K562 (cell line): ENCODE data around the gene NTRK1. TPM values are rescaled to one million over a fixed set of nuclear protein-coding genes. Genes with fewer than 3 reads are reported as not detected.

Source experiments
- BHLHE40 ChIP-seq: IDR thresholded peaks from 2 replicates; pipeline ENCODE4 v1.6.1; 2011; ENCODE audit warnings: low read length, improper control_type of control experiment
- CREBBP ChIP-seq: IDR thresholded peaks from one replicate; pipeline ENCODE4 v1.6.1; 2012; ENCODE audit warnings: low read depth, mild to moderate bottlenecking, control low read depth, inconsistent platforms, low read length
- DMBX1 ChIP-seq: fragments of 250-450 bp; sonication (Bioruptor Pico); IDR thresholded peaks from 2 replicates; pipeline ENCODE4 v1.8.0; 2022; ENCODE audit warnings: inconsistent platforms, mild to moderate bottlenecking, moderate library complexity, borderline replicate concordance
- GTF2F1 ChIP-seq: IDR thresholded peaks from 2 replicates; pipeline ENCODE4 v1.6.1; 2011; ENCODE audit warnings: low read depth, low read length, improper control_type of control experiment
- NR4A1 ChIP-seq, 2 experiments: fragments of 250-450 bp in 1 of 2; fragments of 450-650 bp in 1 of 2; sonication (Bioruptor Pico) in 1 of 2; IDR thresholded peaks; 2 replicates each; pipeline versions ENCODE4 v1.4.0 to v1.6.1; 2016 to 2020; ENCODE audit warnings: mild to moderate bottlenecking in 2 of 2, missing compliant biosample characterization in 1 of 2, missing genetic modification characterization in 1 of 2, moderate library complexity in 1 of 2
- PURB ChIP-seq: sonication (generic); formaldehyde crosslinking; IDR thresholded peaks from 2 replicates; pipeline ENCODE4 v1.9.0; 2021; ENCODE audit warnings: low read depth, mild to moderate bottlenecking, missing genetic modification reagents
- RBM17 ChIP-seq: fragments of 200-400 bp; formaldehyde crosslinking; IDR thresholded peaks from 2 replicates; pipeline ENCODE4 v1.6.1; 2017; ENCODE audit warnings: low read depth, mild to moderate bottlenecking, low read length, borderline replicate concordance
- RNF2 ChIP-seq: sonication (generic); IDR thresholded peaks from 2 replicates; pipeline ENCODE4 v1.6.1; 2016
- SRF ChIP-seq, 2 experiments: fragments of 250-450, 450-650 bp in 1 of 2; sonication (Bioruptor Pico) in 1 of 2; sonication (generic) in 1 of 2; formaldehyde crosslinking; IDR thresholded peaks; 2 replicates each; pipeline versions ENCODE4 v1.5.0 to v1.5.1; 2020 to 2022; ENCODE audit warnings: mild to moderate bottlenecking in 1 of 2, missing genetic modification reagents in 1 of 2
- TOE1 ChIP-seq, 2 experiments: fragments of 450-650 bp in 1 of 2; sonication (generic) in 1 of 2; formaldehyde crosslinking in 1 of 2; IDR thresholded peaks; 2 replicates each; pipeline versions ENCODE4 v1.7.1 to v1.8.0; 2016 to 2022; ENCODE audit warnings: borderline replicate concordance in 2 of 2, mild to moderate bottlenecking in 2 of 2, antibody characterized with exemption in 1 of 2, inconsistent platforms in 1 of 2, low read depth in 1 of 2, missing genetic modification reagents in 1 of 2, moderate library complexity in 1 of 2
- ZC3H11A ChIP-seq: IDR thresholded peaks from 2 replicates; pipeline ENCODE4 v1.6.1; 2012; ENCODE audit warnings: low read depth, low read length, improper control_type of control experiment
- ZNF324 ChIP-seq: fragments of 250-450 bp; sonication (Bioruptor Pico); IDR thresholded peaks from 2 replicates; pipeline ENCODE4 v1.4.0; 2020; ENCODE audit warnings: mild to moderate bottlenecking
- polyA plus RNA-seq, 8 experiments: library from polyadenylated mRNA; depleted of rRNA in 4 of 8; stranded (reverse) in 5 of 8; unstranded in 3 of 8; fragments of >200 nt; fragmentation: Nextera tagmentation in 2 of 8; fragmentation: Illumina TruSeq in 1 of 8; extraction: Ambion mirVana in 2 of 8; extraction: Trizol in 1 of 8; gene quantifications; 2 replicates each; pipeline versions ENCODE4 v1.2.1 to v1.2.3, GENCODE V29; 2011 to 2014; ENCODE audit warnings: inconsistent platforms in 1 of 8, missing spikeins in 1 of 8
- total RNA-seq, 7 experiments: library from RNA; depleted of rRNA in 6 of 7; stranded (reverse); fragments of >200 nt in 6 of 7; fragmentation: Illumina TruSeq in 2 of 7; extraction: Trizol in 2 of 7; gene quantifications; 2 replicates each; pipeline versions ENCODE4 v1.2.1 to v1.2.3, GENCODE V29; 2011 to 2021; ENCODE audit warnings: low replicate concordance in 1 of 7
- TF ChIP-seq, protein P1 (sequence below): fragments of 450-650 bp; IDR thresholded peaks from 2 replicates; pipeline ENCODE4 v1.6.1; 2016; ENCODE audit warnings: mild to moderate bottlenecking, moderate library complexity
- TF ChIP-seq, protein P2 (sequence below): fragments of 450-650 bp; formaldehyde crosslinking; IDR thresholded peaks from 2 replicates; pipeline ENCODE4 v1.4.0; 2020; ENCODE audit warnings: mild to moderate bottlenecking, moderate library complexity

NTRK1 gene
- total and polyA plus RNA-seq, 9 of the 15 experiments (the other 6 are each of a cell fraction or from before 2014, with no cell fraction given), result 0.46 to 30.0 (median 7.9) TPM

DNA sequence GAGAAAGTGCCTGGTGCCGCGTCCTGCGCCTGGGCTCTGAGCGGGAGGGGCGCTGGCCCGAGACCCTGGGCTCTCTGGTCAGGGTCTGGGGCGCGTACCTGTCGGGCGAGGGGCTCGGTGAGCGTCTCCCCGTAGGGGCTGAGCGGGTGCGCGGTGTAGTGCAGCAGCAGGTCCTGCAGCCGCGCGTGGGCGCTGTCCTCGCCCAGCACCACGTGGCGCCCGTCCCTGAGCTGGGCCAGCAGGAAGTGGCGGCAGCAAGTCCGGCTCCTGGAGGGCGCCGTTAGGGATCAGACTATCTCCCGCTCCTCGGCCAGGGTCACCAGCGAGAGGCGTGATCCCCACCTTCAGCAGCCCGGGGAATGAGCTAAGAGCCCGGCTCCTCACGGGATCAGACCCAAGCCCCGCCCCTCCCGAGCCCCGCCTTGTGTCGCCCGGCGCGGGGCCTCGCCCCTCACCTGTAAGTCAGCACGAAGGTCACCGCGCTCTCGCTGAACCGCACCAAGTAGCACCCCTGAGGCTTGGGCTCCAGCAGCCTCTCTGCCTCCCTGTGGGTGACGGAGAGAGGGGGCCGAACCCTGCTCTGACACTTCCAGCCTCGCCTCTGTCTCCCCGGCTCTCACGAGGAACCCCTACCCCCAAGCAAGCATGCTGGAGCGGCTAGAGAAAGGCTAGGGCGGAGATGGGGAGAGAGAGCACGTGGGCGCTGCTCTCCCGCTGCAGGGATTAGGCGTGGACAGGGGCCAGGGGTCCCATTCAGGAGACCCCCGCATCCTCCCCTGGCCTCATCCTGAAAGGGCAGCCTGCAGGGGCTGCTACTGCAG is 46.7 kb upstream of the NTRK1 start (continued):
- TF ChIP-seq, protein P1, sequence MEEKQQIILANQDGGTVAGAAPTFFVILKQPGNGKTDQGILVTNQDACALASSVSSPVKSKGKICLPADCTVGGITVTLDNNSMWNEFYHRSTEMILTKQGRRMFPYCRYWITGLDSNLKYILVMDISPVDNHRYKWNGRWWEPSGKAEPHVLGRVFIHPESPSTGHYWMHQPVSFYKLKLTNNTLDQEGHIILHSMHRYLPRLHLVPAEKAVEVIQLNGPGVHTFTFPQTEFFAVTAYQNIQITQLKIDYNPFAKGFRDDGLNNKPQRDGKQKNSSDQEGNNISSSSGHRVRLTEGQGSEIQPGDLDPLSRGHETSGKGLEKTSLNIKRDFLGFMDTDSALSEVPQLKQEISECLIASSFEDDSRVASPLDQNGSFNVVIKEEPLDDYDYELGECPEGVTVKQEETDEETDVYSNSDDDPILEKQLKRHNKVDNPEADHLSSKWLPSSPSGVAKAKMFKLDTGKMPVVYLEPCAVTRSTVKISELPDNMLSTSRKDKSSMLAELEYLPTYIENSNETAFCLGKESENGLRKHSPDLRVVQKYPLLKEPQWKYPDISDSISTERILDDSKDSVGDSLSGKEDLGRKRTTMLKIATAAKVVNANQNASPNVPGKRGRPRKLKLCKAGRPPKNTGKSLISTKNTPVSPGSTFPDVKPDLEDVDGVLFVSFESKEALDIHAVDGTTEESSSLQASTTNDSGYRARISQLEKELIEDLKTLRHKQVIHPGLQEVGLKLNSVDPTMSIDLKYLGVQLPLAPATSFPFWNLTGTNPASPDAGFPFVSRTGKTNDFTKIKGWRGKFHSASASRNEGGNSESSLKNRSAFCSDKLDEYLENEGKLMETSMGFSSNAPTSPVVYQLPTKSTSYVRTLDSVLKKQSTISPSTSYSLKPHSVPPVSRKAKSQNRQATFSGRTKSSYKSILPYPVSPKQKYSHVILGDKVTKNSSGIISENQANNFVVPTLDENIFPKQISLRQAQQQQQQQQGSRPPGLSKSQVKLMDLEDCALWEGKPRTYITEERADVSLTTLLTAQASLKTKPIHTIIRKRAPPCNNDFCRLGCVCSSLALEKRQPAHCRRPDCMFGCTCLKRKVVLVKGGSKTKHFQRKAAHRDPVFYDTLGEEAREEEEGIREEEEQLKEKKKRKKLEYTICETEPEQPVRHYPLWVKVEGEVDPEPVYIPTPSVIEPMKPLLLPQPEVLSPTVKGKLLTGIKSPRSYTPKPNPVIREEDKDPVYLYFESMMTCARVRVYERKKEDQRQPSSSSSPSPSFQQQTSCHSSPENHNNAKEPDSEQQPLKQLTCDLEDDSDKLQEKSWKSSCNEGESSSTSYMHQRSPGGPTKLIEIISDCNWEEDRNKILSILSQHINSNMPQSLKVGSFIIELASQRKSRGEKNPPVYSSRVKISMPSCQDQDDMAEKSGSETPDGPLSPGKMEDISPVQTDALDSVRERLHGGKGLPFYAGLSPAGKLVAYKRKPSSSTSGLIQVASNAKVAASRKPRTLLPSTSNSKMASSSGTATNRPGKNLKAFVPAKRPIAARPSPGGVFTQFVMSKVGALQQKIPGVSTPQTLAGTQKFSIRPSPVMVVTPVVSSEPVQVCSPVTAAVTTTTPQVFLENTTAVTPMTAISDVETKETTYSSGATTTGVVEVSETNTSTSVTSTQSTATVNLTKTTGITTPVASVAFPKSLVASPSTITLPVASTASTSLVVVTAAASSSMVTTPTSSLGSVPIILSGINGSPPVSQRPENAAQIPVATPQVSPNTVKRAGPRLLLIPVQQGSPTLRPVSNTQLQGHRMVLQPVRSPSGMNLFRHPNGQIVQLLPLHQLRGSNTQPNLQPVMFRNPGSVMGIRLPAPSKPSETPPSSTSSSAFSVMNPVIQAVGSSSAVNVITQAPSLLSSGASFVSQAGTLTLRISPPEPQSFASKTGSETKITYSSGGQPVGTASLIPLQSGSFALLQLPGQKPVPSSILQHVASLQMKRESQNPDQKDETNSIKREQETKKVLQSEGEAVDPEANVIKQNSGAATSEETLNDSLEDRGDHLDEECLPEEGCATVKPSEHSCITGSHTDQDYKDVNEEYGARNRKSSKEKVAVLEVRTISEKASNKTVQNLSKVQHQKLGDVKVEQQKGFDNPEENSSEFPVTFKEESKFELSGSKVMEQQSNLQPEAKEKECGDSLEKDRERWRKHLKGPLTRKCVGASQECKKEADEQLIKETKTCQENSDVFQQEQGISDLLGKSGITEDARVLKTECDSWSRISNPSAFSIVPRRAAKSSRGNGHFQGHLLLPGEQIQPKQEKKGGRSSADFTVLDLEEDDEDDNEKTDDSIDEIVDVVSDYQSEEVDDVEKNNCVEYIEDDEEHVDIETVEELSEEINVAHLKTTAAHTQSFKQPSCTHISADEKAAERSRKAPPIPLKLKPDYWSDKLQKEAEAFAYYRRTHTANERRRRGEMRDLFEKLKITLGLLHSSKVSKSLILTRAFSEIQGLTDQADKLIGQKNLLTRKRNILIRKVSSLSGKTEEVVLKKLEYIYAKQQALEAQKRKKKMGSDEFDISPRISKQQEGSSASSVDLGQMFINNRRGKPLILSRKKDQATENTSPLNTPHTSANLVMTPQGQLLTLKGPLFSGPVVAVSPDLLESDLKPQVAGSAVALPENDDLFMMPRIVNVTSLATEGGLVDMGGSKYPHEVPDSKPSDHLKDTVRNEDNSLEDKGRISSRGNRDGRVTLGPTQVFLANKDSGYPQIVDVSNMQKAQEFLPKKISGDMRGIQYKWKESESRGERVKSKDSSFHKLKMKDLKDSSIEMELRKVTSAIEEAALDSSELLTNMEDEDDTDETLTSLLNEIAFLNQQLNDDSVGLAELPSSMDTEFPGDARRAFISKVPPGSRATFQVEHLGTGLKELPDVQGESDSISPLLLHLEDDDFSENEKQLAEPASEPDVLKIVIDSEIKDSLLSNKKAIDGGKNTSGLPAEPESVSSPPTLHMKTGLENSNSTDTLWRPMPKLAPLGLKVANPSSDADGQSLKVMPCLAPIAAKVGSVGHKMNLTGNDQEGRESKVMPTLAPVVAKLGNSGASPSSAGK, result peak; percentile 99
- no peak; the same call in 1 of the 2 replicates for TF ChIP-seq NR4A1 (CRISPR knock-in tag; IDR thresholded peaks at IDR 0.05)
- TF ChIP-seq NR4A1 (tag; IDR thresholded peaks at IDR 0.05), result peak; percentile 90
- 0 out of 2 replicates have a peak, but pooled peaks have one; percentile 15 for TF ChIP-seq GTF2F1
- no peak; a peak in 1 of 4 replicates for TF ChIP-seq SRF (CRISPR knock-in tag; IDR thresholded peaks at IDR 0.05)
- no peak for TF ChIP-seq CREBBP
- peak; percentile 76; the same call in 1 of the 2 replicates for TF ChIP-seq DMBX1 (CRISPR knock-in tag)
- no peak for TF ChIP-seq ZNF324 (CRISPR knock-in tag)
- no peak for TF ChIP-seq PURB (CRISPR knock-in tag)
- TF ChIP-seq ZC3H11A, result no peak
- TF ChIP-seq RNF2, result peak; percentile 89
- TF ChIP-seq, protein P2, sequence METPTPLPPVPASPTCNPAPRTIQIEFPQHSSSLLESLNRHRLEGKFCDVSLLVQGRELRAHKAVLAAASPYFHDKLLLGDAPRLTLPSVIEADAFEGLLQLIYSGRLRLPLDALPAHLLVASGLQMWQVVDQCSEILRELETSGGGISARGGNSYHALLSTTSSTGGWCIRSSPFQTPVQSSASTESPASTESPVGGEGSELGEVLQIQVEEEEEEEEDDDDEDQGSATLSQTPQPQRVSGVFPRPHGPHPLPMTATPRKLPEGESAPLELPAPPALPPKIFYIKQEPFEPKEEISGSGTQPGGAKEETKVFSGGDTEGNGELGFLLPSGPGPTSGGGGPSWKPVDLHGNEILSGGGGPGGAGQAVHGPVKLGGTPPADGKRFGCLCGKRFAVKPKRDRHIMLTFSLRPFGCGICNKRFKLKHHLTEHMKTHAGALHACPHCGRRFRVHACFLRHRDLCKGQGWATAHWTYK (CRISPR knock-in tag), result peak; percentile 89; the same call in 1 of the 2 replicates
- no peak for TF ChIP-seq RBM17
- TF ChIP-seq TOE1 (IDR thresholded peaks at IDR 0.05; ENCODE audit: borderline replicate concordance), result peak; percentile 77
- no peak for TF ChIP-seq TOE1 (CRISPR knock-in tag; IDR thresholded peaks at IDR 0.05; ENCODE audit: borderline replicate concordance, low read depth)
- peak; percentile 88 for TF ChIP-seq BHLHE40
